GM12878 (cell line): Measurements from ENCODE around the gene AOPEP. TPM values are rescaled to one million over a fixed set of nuclear protein-coding genes. Genes with fewer than 3 reads are reported as not detected.

ENCODE experiments used
- ATAC-seq: fragments of 200-7000 bp; cut with Tn5 transposase; 3 replicates; pipeline ENCODE4 v1.9.1; 2020; ENCODE audit warnings: mild to moderate bottlenecking, moderate library complexity
- BruUV-seq: library from RNA; stranded (reverse); fragments of 400-500 nt; replicated peaks from 2 replicates; lab custom pipeline; 2021; lab: Mats Ljungman, UMichigan
- CTCF ChIA-PET: fragments of 300-600 bp; sonication (Branson Sonifier 250); formaldehyde crosslinking; extraction: SDS; loops from one replicate; lab custom pipeline; 2021; ENCODE audit warnings: inconsistent platforms; lab: Yijun Ruan, JAX
- POLR2A ChIA-PET: fragments of 350-600 bp; formaldehyde crosslinking; extraction: SDS; loops from one replicate; lab custom pipeline; 2021; ENCODE audit warnings: inconsistent platforms; lab: Charles Lee
- RAD21 ChIA-PET: fragments of 300-600 bp; sonication (Branson Sonifier 250); formaldehyde crosslinking; loops from one replicate; lab custom pipeline; 2023; ENCODE audit warnings: antibody characterized with exemption; ENCODE audit not compliant: unreplicated experiment; lab: Charles Lee
- SMC1A ChIA-PET: fragments of 300-600 bp; sonication (Branson Sonifier 250); formaldehyde crosslinking; loops from one replicate; lab custom pipeline; 2023; ENCODE audit not compliant: unreplicated experiment, uncharacterized antibody; lab: Charles Lee
- DNase-seq: peaks from one replicate; pipeline ENCODE4 v3.0.0-alpha.2; 2011; ENCODE audit warnings: low read depth, low spot score
- FAIRE-seq: peaks from 3 replicates; lab custom pipeline; 2011; peaks lifted over from hg19 to GRCh38; lab: Jason Lieb, UNC
- H2AFZ ChIP-seq: 2 replicates; pipeline ENCODE4 v1.6.0; 2011; ENCODE audit warnings: low read depth, low read length, control low read depth; ENCODE audit not compliant: control insufficient read depth
- H3K27ac ChIP-seq: 2 replicates; pipeline ENCODE4 v1.5.1; 2011; ENCODE audit warnings: control low read depth; ENCODE audit not compliant: control insufficient read depth, insufficient read depth
- H3K27me3 ChIP-seq, 2 experiments: replicated peaks in 1 of 2; 2 replicates each; pipeline versions ENCODE4 v1.6.0 to v1.6.1; 2011; ENCODE audit warnings: low read length in 1 of 2; ENCODE audit not compliant: control insufficient read depth in 2 of 2, insufficient read depth in 2 of 2
- H3K36me3 ChIP-seq, 2 experiments: 2 replicates each; pipeline ENCODE4 v1.5.1; 2011; ENCODE audit warnings: low read length in 1 of 2; ENCODE audit not compliant: control insufficient read depth in 2 of 2, insufficient read depth in 2 of 2
- H3K4me1 ChIP-seq: 2 replicates; pipeline ENCODE4 v1.6.1; 2011; ENCODE audit warnings: mild to moderate bottlenecking, low read length, moderate library complexity, mixed read lengths; ENCODE audit not compliant: control insufficient read depth, insufficient read depth
- H3K4me2 ChIP-seq: 2 replicates; pipeline ENCODE4 v1.6.0; 2011; ENCODE audit warnings: control low read depth; ENCODE audit not compliant: control insufficient read depth, insufficient read depth
- H3K4me3 ChIP-seq: fragments of 200-600 bp; sonication (generic); 2 replicates; pipeline ENCODE4 v1.5.1; 2016
- H3K79me2 ChIP-seq: 2 replicates; pipeline ENCODE4 v1.6.0; 2011; ENCODE audit warnings: low read length; ENCODE audit not compliant: control insufficient read depth, insufficient read depth
- H3K9ac ChIP-seq: 2 replicates; pipeline ENCODE4 v1.8.0; 2011; ENCODE audit warnings: low read length, control low read depth, mixed read lengths; ENCODE audit not compliant: control insufficient read depth, insufficient read depth
- H3K9me3 ChIP-seq: replicated peaks from 3 replicates; pipeline ENCODE4 v1.5.1; 2011; ENCODE audit warnings: mild to moderate bottlenecking, low read length; ENCODE audit not compliant: control insufficient read depth, insufficient read depth
- H4K20me1 ChIP-seq: 2 replicates; pipeline ENCODE4 v1.6.0; 2011; ENCODE audit not compliant: control insufficient read depth, insufficient read depth
- MEF2A ChIP-seq: IDR thresholded peaks from 2 replicates; pipeline ENCODE4 v1.6.1; 2011; ENCODE audit warnings: low read depth, mild to moderate bottlenecking, low read length, moderate library complexity; ENCODE audit not compliant: insufficient read depth
- MYC ChIP-seq: IDR thresholded peaks from 2 replicates; pipeline ENCODE4 v1.6.1; 2011; ENCODE audit warnings: mild to moderate bottlenecking, low read length, moderate library complexity, inconsistent platforms; ENCODE audit not compliant: insufficient read depth, insufficient replicate concordance, insufficient read length, severe bottlenecking
- ZSCAN29 ChIP-seq: fragments of 450-650 bp; IDR thresholded peaks from 2 replicates; pipeline ENCODE4 v1.6.1; 2017; ENCODE audit warnings: mild to moderate bottlenecking, moderate library complexity
- WGBS: methylation state at CpG from one replicate; pipeline ENCODE4 v1.1.6; 2016; ENCODE audit warnings: low lambda C conversion rate; ENCODE audit not compliant: insufficient replicate concordance, insufficient coverage; ENCODE audit errors: missing lambda C conversion rate; 5-methylcytosine and 5-hydroxymethylcytosine counted together
- in situ Hi-C: fragments of 300-500 bp; cut with MboI; formaldehyde crosslinking; loops from 9 replicates; pipeline ENCODE4 v1.14.3; 2018; ENCODE audit warnings: mixed read lengths
- intact Hi-C: fragments of 100-400 bp; cut with micrococcal nuclease; formaldehyde crosslinking; loops from one replicate; pipeline ENCODE4 v1.14.2; 2022; ENCODE audit not compliant: unreplicated experiment
- polyA plus RNA-seq, 11 experiments: library from polyadenylated mRNA; depleted of rRNA in 4 of 11; unstranded in 6 of 11; stranded (reverse) in 5 of 11; fragments of >200 nt; fragmentation: Nextera tagmentation in 4 of 11; fragmentation: Illumina TruSeq in 1 of 11; extraction: Ambion mirVana in 4 of 11; extraction: Trizol in 1 of 11; gene quantifications; 1 replicate in 1 of 11; 2 replicates in 10 of 11; pipeline versions ENCODE4 v1.2.1 to v1.2.3, GENCODE V29; 2011 to 2016; ENCODE audit warnings: inconsistent platforms in 2 of 11, missing spikeins in 2 of 11, low read depth in 1 of 11
- total RNA-seq, 4 experiments: library from RNA; depleted of rRNA in 3 of 4; stranded (reverse); fragments of >200 nt in 3 of 4; fragmentation: Illumina TruSeq in 1 of 4; extraction: Trizol in 1 of 4; gene quantifications; 2 replicates each; pipeline versions ENCODE4 v1.2.1 to v1.2.3, GENCODE V29; 2013 to 2021

Gene AOPEP
- total and polyA plus RNA-seq, 10 of the 15 experiments (the other 5 are each of a cell fraction or from before 2014, with no cell fraction given): 2.3 to 16.9 (median 10.1) TPM

- no peak overlapping the region for H3K27ac ChIP-seq
- ChIA-PET SMC1A (no interaction called here), CTCF (no interaction called here), RAD21 (no interaction called here), POLR2A (no interaction called here)
- no peak for FAIRE-seq
- H3K27me3 ChIP-seq: no peaks in the 10 kb centered on the region
- H2AFZ ChIP-seq: no peak overlapping the region
- H3K79me2 ChIP-seq: no peaks in the 10 kb centered on the region
- H3K36me3 ChIP-seq: peaks cover 2 to 13% of the 10 kb centered on the region in 2 experiments; a peak in 3 of 4 replicates
- no peaks in the 10 kb centered on the region for H3K4me1 ChIP-seq
- no TSS peak for BruUV-seq
- TF ChIP-seq MEF2A (no peak), ZSCAN29 (no peak)
- intact Hi-C loops (no loop called here), in situ Hi-C loops (no loop called here)
- H3K9me3 ChIP-seq: no peaks in the 10 kb centered on the region
- no peak overlapping the region for H3K9ac ChIP-seq
- DNase-seq: no peak
- no peak overlapping the region for H3K4me3 ChIP-seq
- no peak overlapping the region for H3K4me2 ChIP-seq
- 70% methylated on average over 6 of the region's 6 CpGs for WGBS
- no peaks in the 10 kb centered on the region for H4K20me1 ChIP-seq
- ATAC-seq: no peak
Measured at GRCh38 chr9:95078939-95079338, 352.4 kb downstream of the AOPEP start.

GRCh38 chr9:95079461-95079860, 353.0 kb downstream of the AOPEP start:
- SMC1A ChIA-PET: no interaction called here
- intact Hi-C loops: no loop called here
- no peak for ATAC-seq
- BruUV-seq: no TSS peak
- Histone ChIP-seq H3K4me1 (no peaks in the 10 kb centered on the region), H3K36me3 (peaks cover 2 to 13% of the 10 kb centered on the region in 2 experiments; a peak in 3 of 4 replicates), H2AFZ (no peak overlapping the region), H3K27me3 (no peaks in the 10 kb centered on the region)
- no peak for FAIRE-seq
- RAD21 ChIA-PET: no interaction called here
- no peak for TF ChIP-seq MYC
- TF ChIP-seq, all 136 proteins: peak for 0
- H4K20me1 ChIP-seq: no peaks in the 10 kb centered on the region
- no peak for DNase-seq
- WGBS: 94% methylated on average over 10 of the region's 10 CpGs
- ChIA-PET POLR2A (no interaction called here), CTCF (no interaction called here)
- H3K27ac ChIP-seq: no peak overlapping the region
- no peaks in the 10 kb centered on the region for H3K79me2 ChIP-seq
- in situ Hi-C loops: no loop called here
- H3K9me3 ChIP-seq: no peaks in the 10 kb centered on the region
- H3K4me3 ChIP-seq: no peak overlapping the region
- H3K4me2 ChIP-seq: no peak overlapping the region
- H3K9ac ChIP-seq: no peak overlapping the region
